Measurements from ENCODE around the gene SPRED3.
"Not testable (repeated sequence)": the region's sequence is repeated elsewhere in the genome, so short reads cannot be mapped to it uniquely, and the experiment has no call there.

Gene SPRED3

GRCh38 chr19:38362076-38362945, 26.2 kb upstream of the SPRED3 start:
- H3K27me3 Mint-ChIP-seq, result peaks cover 25% of the 10 kb centered on the region
- peaks cover 18% of the 10 kb centered on the region for H3K4me1 Mint-ChIP-seq (ENCODE audit: low read depth)
- H3K27ac Mint-ChIP-seq, result no peak overlapping the region
- no peaks in the 10 kb centered on the region for H3K9me3 Mint-ChIP-seq
- no peaks in the 10 kb centered on the region for H3K36me3 Mint-ChIP-seq (ENCODE audit: low read depth)
- peak overlapping the region; percentile 82 for H3K4me3 Mint-ChIP-seq

DNA sequence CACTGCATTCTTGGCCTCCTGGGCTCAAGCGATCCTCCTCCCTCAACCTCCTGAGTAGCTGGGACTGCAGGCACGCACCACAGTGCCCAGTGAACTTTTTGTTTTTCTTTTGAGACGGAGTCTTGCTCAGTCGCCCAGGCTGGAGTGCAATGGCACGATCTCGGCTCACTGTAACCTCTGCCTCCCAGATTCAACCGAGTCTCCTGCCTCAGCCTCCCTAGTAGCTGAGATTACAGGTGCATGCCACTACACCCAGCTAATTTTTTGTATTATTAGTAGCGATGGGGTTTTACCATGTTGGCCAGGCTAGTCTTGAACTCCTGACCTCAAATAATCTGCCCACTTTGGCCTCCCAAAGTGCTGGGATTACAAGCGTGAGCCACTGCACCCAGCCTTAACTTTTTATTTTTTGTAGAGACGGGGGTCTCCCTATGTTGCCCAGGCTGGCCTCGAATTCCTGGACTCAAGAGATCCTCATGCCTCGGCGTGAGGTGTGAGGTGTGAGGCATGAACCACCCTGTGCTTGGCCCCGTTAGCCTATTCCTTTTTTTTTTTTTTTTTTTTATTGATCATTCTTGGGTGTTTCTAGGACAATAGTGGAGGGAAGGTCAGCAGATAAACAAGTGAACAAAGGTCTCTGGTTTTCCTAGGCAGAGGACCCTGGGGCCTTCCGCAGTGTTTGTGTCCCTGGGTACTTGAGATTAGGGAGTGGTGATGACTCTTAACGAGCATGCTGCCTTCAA, 25.4 kb upstream of the SPRED3 start:
- not testable (repeated sequence) for H3K36me3 Mint-ChIP-seq (ENCODE audit: low read depth); H3K27ac Mint-ChIP-seq; H3K9me3 Mint-ChIP-seq
- peaks cover 25% of the 10 kb centered on the region for H3K27me3 Mint-ChIP-seq
- H3K4me1 Mint-ChIP-seq (ENCODE audit: low read depth), result peaks cover 18% of the 10 kb centered on the region
- peak overlapping the region; percentile 82 for H3K4me3 Mint-ChIP-seq

GRCh38 chr19:38367041-38367440, 21.5 kb upstream of the SPRED3 start:
- no peaks in the 10 kb centered on the region for H3K9me3 Mint-ChIP-seq

DNA sequence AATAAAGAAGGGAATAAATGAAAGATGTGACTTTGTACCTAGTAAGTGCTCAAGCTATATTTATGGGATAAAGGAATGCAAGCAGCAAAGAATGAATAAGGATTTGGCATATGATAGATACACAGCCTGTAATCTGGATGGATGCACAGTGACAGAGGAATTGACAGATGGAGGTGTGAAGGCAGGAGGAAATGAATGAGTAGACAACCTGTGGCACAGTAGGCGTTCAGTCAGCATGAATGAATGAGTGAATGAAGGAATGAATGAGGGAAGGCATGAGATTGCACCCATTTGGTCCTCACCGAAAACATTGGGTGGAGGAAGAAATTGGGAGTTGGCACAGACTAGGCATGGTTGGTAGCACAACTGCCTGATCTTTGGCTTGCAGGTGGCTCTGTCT, 18.9 kb upstream of the SPRED3 start:
- Mint-ChIP-seq H3K27me3 (peaks cover 11% of the 10 kb centered on the region), H3K9me3 (no peaks in the 10 kb centered on the region), H3K4me3 (no peak overlapping the region), H3K27ac (no peak overlapping the region), H3K36me3 (ENCODE audit: low read depth) (peaks cover under 1% of the 10 kb centered on the region), H3K4me1 (ENCODE audit: low read depth) (peaks cover 5% of the 10 kb centered on the region)

More at GRCh38 chr19:38367041-38367440, 21.5 kb upstream of the SPRED3 start:
- Mint-ChIP-seq H3K4me3 (no peak overlapping the region), H3K27me3 (peaks cover 14% of the 10 kb centered on the region), H3K36me3 (ENCODE audit: low read depth) (no peaks in the 10 kb centered on the region), H3K27ac (no peak overlapping the region), H3K4me1 (ENCODE audit: low read depth) (peaks cover 9% of the 10 kb centered on the region)

- Mint-ChIP-seq H3K4me3 (no peak overlapping the region), H3K27ac (no peak overlapping the region), H3K27me3 (peaks cover 11% of the 10 kb centered on the region), H3K9me3 (no peaks in the 10 kb centered on the region), H3K36me3 (ENCODE audit: low read depth) (peaks cover 7% of the 10 kb centered on the region), H3K4me1 (ENCODE audit: low read depth) (peaks cover 11% of the 10 kb centered on the region)
These were observed 18.2 kb upstream of the SPRED3 start for GRCh38 chr19:38370299-38370698.

DNA sequence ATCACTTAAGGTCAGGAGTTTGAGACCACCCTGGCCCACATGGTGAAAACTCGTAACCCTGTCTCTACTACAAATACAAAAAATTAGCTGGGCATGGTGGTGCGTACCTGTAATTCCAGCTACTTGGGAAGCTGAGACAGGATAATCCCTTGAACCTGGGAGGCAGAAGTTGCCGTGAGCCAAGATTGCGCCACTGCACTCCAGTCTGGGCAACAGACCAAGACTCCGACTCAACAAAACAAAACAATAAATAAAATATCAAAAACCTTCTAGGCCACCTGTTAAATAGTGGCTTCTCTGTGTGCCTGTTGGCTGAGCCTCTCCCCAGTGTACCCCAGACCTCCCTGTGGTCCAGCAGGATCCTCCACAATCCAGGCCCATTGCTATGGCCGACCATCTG, 17.4 kb upstream of the SPRED3 start:
- Mint-ChIP-seq H3K9me3 (no peaks in the 10 kb centered on the region), H3K36me3 (ENCODE audit: low read depth) (peaks cover 13% of the 10 kb centered on the region)

DNA sequence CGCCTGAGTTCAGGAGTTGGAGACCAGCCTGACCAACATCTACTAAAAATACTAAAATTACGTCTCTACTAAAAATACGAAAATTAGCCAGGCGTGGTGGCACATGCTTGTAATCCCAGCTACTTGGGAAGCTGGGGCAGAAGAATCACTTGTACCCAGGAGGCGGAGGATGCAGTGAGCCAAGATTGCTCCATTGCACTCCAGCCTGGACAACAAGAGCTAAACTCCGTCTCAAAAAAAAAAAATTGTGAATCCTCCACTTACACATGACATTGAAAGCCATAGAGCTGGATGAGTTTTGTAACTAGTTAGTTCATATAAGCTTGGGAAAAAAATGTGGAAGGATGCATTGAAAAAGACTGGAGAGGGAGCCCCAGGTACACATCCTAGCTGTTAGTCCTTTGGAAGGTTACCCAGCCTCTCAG, 14.6 kb upstream of the SPRED3 start:
- Mint-ChIP-seq H3K27me3 (peaks cover 6% of the 10 kb centered on the region), H3K9me3 (no peaks in the 10 kb centered on the region), H3K27ac (peak overlapping the region; percentile 88), H3K4me1 (ENCODE audit: low read depth) (peaks cover 29% of the 10 kb centered on the region), H3K36me3 (ENCODE audit: low read depth) (peaks cover 21% of the 10 kb centered on the region), H3K4me3 (peak overlapping the region; percentile 100)

More for the DNA sequence above, 17.4 kb upstream of the SPRED3 start:
- H3K27me3 Mint-ChIP-seq, result peaks cover 11% of the 10 kb centered on the region
- no peak overlapping the region for H3K4me3 Mint-ChIP-seq
- no peak overlapping the region for H3K27ac Mint-ChIP-seq
- H3K4me1 Mint-ChIP-seq (ENCODE audit: low read depth), result peaks cover 19% of the 10 kb centered on the region

GRCh38 chr19:38374332-38375097, 14.0 kb upstream of the SPRED3 start, which contains the start of gene PSMD8:
Gene PSMD8 (plus strand): TSS chr19:38374571. CDS start chr19:38374602, 31 bp downstream.
- Mint-ChIP-seq H3K9me3 (no peaks in the 10 kb centered on the region), H3K36me3 (ENCODE audit: low read depth) (peaks cover 27% of the 10 kb centered on the region), H3K4me1 (ENCODE audit: low read depth) (peaks cover 29% of the 10 kb centered on the region), H3K27ac (peak within 1 kb of the TSS; percentile 98), H3K27me3 (peaks cover 3% of the 10 kb centered on the region), H3K4me3 (peak within 1 kb of the TSS; percentile 100)

GRCh38 chr19:38375098-38375493, 13.4 kb upstream of the SPRED3 start:
- Mint-ChIP-seq H3K4me3 (peak overlapping the region; percentile 100), H3K27me3 (no peaks in the 10 kb centered on the region), H3K36me3 (ENCODE audit: low read depth) (peaks cover 30% of the 10 kb centered on the region), H3K4me1 (ENCODE audit: low read depth) (peaks cover 29% of the 10 kb centered on the region), H3K27ac (peak overlapping the region; percentile 98), H3K9me3 (no peaks in the 10 kb centered on the region)

- Mint-ChIP-seq H3K36me3 (ENCODE audit: low read depth) (peaks cover 37% of the 10 kb centered on the region), H3K4me1 (ENCODE audit: low read depth) (peaks cover 29% of the 10 kb centered on the region), H3K27me3 (no peaks in the 10 kb centered on the region), H3K4me3 (peak overlapping the region; percentile 100), H3K27ac (peak overlapping the region; percentile 98), H3K9me3 (no peaks in the 10 kb centered on the region)
These were observed 12.7 kb upstream of the SPRED3 start for GRCh38 chr19:38375748-38376147.

- Mint-ChIP-seq H3K36me3 (ENCODE audit: low read depth) (peaks cover 45% of the 10 kb centered on the region), H3K4me3 (peak overlapping the region; percentile 100), H3K27me3 (no peaks in the 10 kb centered on the region), H3K4me1 (ENCODE audit: low read depth) (peaks cover 29% of the 10 kb centered on the region), H3K27ac (peak overlapping the region; percentile 36), H3K9me3 (no peaks in the 10 kb centered on the region)
These were observed 11.9 kb upstream of the SPRED3 start for GRCh38 chr19:38376576-38376975.

DNA sequence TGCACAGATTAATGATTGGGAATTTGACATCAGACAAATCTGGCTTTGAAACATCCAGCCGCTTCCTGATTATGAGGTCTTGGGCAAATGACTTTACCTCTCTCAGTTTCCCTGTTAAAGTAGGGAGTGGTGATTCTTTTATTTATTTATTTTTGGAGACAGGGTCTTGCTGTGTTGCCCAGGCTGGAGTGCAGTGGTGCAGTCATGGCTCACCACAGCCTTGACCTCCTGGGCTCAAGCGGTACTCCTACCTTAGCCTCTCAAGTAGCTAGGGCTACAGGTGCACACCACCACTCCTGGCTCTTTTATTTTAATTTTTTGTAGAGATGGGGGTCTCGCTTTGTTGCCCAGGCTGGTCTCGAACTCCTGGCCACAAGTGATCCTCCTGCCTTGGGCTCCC, 11.4 kb upstream of the SPRED3 start:
- Mint-ChIP-seq H3K9me3 (no peaks in the 10 kb centered on the region), H3K27ac (no peak overlapping the region), H3K27me3 (no peaks in the 10 kb centered on the region), H3K4me3 (no peak overlapping the region), H3K4me1 (ENCODE audit: low read depth) (peaks cover 29% of the 10 kb centered on the region), H3K36me3 (ENCODE audit: low read depth) (peaks cover 50% of the 10 kb centered on the region)

- H3K4me3 Mint-ChIP-seq, result no peak overlapping the region
- H3K27ac Mint-ChIP-seq, result no peak overlapping the region
- peaks cover 29% of the 10 kb centered on the region for H3K4me1 Mint-ChIP-seq (ENCODE audit: low read depth)
- peaks cover 66% of the 10 kb centered on the region for H3K36me3 Mint-ChIP-seq (ENCODE audit: low read depth)
- no peaks in the 10 kb centered on the region for H3K9me3 Mint-ChIP-seq
- H3K27me3 Mint-ChIP-seq, result no peaks in the 10 kb centered on the region
These were observed 9.6 kb upstream of the SPRED3 start for GRCh38 chr19:38378866-38379265.

GRCh38 chr19:38381138-38381537, 7.4 kb upstream of the SPRED3 start:
- Mint-ChIP-seq H3K27me3 (no peaks in the 10 kb centered on the region), H3K27ac (no peak overlapping the region), H3K36me3 (ENCODE audit: low read depth) (peaks cover 63% of the 10 kb centered on the region), H3K4me3 (no peak overlapping the region), H3K9me3 (no peaks in the 10 kb centered on the region), H3K4me1 (ENCODE audit: low read depth) (peaks cover 13% of the 10 kb centered on the region)

Measured in stimulated activated naive CD8-positive, alpha-beta T cell treated with anti-CD3 and anti-CD28 coated beads, Interleukin-15, Interleukin-2, amounts not matched to agents 100 ng/mL and 50 ng/mL, for 24 hours (primary cell).